Kidney epithelial cell (primary cell): ENCODE results near the gene MYH7B. TPM values are rescaled to one million over a fixed set of nuclear protein-coding genes. Genes with fewer than 3 reads are reported as not detected.

Experiments
- DNase-seq: peaks from one replicate; pipeline ENCODE4 v3.0.0-alpha.2; 2010; ENCODE audit warnings: low read depth
- H3K27me3 ChIP-seq: 2 replicates; pipeline ENCODE4 v1.6.0; 2011; ENCODE audit warnings: low read length; ENCODE audit not compliant: control insufficient read depth, insufficient read depth
- H3K36me3 ChIP-seq: 2 replicates; pipeline ENCODE4 v1.5.1; 2011; ENCODE audit warnings: low read length; ENCODE audit not compliant: control insufficient read depth, insufficient read depth
- H3K4me3 ChIP-seq: 2 replicates; pipeline ENCODE4 v1.5.1; 2011; ENCODE audit warnings: low read depth, mild to moderate bottlenecking, control low read depth, low read length
- CTCF ChIP-seq: IDR thresholded peaks from 2 replicates; pipeline ENCODE4 v1.5.1; 2011; ENCODE audit warnings: mild to moderate bottlenecking, moderate library complexity, low read length, control low read depth, inconsistent platforms; ENCODE audit not compliant: insufficient read depth, poor library complexity, severe bottlenecking
- total RNA-seq: library from RNA; depleted of rRNA; stranded (reverse); fragments of >200 nt; gene quantifications from 2 replicates; pipeline ENCODE4 v1.2.3, GENCODE V29; 2015

The MYH7B gene
- total RNA-seq, 1 donor from 2014 or later: 0.04 TPM

- Histone ChIP-seq H3K27me3 (no peaks in the 10 kb centered on the region), H3K36me3 (no peaks in the 10 kb centered on the region), H3K4me3 (no peak overlapping the region)
- TF ChIP-seq CTCF: no peak
- no peak for DNase-seq
These were observed 1.7 kb upstream of the MYH7B start for GRCh38 chr20:34953960-34954359.

DNA sequence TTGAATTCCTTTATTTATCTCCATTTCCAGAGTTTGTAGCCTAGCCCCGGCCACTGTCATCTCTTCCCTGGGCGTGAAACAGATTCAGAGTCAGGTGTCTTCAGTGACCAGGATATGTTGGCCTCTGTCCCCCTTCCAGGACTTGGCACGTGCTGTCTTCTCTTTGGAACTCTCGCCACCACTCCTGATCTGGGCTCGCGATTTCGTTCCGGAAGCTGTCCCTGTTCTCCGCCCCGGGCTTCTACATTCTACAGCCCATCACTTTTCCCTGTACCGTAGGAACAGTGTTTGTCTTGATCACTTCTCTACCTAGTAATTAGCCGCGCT is 801 bp upstream of the MYH7B start:
- Histone ChIP-seq H3K27me3 (no peaks in the 10 kb centered on the region), H3K4me3 (peak overlapping the region; percentile 67), H3K36me3 (no peaks in the 10 kb centered on the region)
- TF ChIP-seq CTCF: no peak
- DNase-seq: no peak

- H3K27me3 ChIP-seq: no peaks in the 10 kb centered on the region
- no peak for TF ChIP-seq CTCF
- no peaks in the 10 kb centered on the region for H3K36me3 ChIP-seq
- H3K4me3 ChIP-seq: peak overlapping the region; percentile 67
- DNase-seq: no peak
These were observed 382 bp downstream of the MYH7B start for GRCh38 chr20:34956041-34956458.

DNA sequence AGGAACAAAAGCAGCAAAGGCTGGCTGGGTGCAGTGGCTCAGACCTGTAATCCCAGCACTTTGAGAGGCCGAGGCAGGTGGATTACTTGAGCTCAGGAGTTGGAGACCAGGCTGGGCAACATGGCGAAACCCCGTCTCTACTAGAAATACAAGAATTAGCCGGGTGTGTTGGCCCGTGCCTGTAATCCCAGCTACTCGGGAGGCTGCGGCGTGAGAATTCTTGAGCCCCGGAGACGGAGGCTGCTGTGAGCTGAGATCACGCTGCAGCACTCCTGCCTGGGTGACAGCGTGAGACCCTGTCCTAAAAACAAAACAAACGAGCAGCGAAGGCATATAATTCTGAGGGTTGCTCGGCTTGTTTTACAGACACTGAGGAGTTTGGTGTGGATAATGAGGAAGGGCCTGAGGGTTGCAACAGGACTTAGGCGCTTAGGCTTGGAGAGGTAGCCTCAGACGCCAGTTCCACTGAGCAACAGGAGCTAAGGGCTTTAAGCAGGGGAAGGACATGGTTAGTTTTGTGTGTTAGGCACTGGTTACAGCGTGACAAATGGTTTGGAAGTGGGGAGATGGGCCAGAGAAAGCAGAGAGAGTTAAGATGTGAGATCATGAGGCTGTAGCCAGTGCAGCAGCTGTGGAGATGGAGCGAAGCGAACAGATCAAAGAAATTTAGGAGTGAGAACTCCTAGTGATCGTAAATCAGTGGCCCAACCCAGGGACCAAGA is 1.2 kb downstream of the MYH7B start:
- TF ChIP-seq CTCF: no peak
- H3K27me3 ChIP-seq: no peaks in the 10 kb centered on the region
- H3K36me3 ChIP-seq: no peaks in the 10 kb centered on the region
- DNase-seq: no peak
- no peak overlapping the region for H3K4me3 ChIP-seq

GRCh38 chr20:34964486-34964885 is 8.8 kb downstream of the MYH7B start:
- Histone ChIP-seq H3K4me3 (no peak overlapping the region), H3K36me3 (no peaks in the 10 kb centered on the region), H3K27me3 (no peaks in the 10 kb centered on the region)
- DNase-seq: no peak
- TF ChIP-seq CTCF: no peak

- Histone ChIP-seq H3K4me3 (no peak overlapping the region), H3K27me3 (no peaks in the 10 kb centered on the region), H3K36me3 (no peaks in the 10 kb centered on the region)
- DNase-seq: no peak
- no peak for TF ChIP-seq CTCF
These were observed 9.4 kb downstream of the MYH7B start for GRCh38 chr20:34965051-34965450.
